Measurements from ENCODE around the gene NLRC3. TPM values are rescaled to one million over a fixed set of nuclear protein-coding genes. Genes with fewer than 3 reads are reported as not detected.
"Not testable (repeated sequence)": the region's sequence is repeated elsewhere in the genome, so short reads cannot be mapped to it uniquely, and the experiment has no call there.

NLRC3 gene
- 3.0 TPM for total RNA-seq

- DNase-seq (ENCODE audit: low spot score): no peak
Measured at GRCh38 chr16:3577302-3577752, at the start of gene NLRC3. TSS of gene NLRC3 (minus strand) at chr16:3577403. CDS start at chr16:3565036, 12,367 bp downstream.

DNA sequence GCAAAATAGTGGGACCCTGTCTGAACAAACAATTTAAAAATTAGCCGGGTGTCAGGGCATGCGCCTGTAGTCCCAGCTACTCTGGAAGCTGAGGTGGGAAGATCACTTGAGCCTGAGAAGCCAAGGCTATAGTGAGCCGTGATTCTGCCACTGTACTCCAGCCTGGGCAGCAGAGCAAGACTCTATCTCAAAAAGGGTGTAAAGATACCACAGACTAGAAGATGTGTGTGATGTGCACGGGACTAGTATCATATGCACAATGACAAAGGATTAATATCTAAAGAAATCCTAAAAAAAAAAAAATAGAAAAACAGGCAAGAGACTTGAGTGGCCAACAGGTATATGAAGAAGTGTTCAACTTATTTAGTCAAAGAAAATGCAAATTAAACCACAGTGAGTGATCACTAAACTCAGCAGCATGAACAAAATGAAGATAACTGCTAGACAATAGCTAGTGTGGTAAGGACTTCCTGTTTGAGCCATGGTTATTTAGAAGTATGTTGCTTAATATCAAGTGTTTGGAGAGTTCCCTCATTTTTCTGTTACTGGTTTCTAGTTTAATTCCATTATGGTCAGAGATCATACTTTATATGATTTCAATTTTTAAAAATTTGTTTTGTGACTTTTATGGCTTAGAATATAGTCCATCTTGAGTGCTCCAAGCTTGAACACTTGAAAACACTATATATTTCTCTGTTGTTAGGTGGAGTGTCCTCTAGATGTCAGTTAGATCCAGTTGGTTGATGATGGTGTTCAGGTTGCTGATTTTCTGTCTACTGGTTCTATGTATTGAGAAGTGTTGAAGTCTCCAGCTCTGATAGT is 48.9 kb upstream of the NLRC3 start:
- DNase-seq (ENCODE audit: low spot score): no peak

DNA sequence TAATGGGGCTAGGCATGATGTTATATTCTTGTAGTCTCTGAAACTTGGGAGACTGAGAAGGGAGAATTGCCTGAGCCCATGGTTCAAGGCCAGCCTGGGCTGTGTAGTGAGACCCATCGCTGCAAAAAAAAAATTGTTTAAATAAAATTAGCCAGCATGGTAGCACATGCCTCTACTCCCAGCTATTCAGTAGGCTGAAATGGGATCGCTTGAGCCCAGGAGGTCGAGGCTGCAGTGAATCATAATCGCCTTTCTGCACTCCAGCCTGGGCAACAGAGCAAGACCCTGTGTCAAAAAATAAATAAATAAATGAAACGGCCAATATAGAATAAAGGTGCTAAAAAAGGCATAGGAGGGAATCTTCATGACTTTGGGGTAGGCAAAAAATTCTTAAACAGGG is 48.1 kb upstream of the NLRC3 start:
- no peak for DNase-seq (ENCODE audit: low spot score)

DNA sequence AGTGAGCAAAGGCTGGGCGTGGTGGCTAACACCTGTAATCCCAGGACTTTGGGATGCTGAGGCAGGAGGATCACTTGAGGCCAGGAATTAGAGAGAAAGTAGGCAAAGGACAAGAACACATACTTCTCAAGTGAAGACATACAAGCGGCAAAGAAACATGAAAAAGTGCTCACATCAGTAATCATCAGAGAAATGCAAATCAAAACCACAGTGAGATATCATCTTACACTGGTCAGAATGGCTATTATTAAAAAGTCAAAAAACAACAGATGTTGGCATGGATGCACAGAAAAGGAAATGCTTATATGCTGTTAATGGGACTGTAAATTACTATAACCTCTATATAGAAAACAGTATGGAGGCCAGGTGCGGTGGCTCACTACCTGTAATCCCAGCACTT is 46.4 kb upstream of the NLRC3 start:
- no peak for DNase-seq (ENCODE audit: low spot score)

- DNase-seq (ENCODE audit: low spot score): peak; percentile 35
Measured at GRCh38 chr16:3618769-3619141, 41.6 kb upstream of the NLRC3 start.

DNA sequence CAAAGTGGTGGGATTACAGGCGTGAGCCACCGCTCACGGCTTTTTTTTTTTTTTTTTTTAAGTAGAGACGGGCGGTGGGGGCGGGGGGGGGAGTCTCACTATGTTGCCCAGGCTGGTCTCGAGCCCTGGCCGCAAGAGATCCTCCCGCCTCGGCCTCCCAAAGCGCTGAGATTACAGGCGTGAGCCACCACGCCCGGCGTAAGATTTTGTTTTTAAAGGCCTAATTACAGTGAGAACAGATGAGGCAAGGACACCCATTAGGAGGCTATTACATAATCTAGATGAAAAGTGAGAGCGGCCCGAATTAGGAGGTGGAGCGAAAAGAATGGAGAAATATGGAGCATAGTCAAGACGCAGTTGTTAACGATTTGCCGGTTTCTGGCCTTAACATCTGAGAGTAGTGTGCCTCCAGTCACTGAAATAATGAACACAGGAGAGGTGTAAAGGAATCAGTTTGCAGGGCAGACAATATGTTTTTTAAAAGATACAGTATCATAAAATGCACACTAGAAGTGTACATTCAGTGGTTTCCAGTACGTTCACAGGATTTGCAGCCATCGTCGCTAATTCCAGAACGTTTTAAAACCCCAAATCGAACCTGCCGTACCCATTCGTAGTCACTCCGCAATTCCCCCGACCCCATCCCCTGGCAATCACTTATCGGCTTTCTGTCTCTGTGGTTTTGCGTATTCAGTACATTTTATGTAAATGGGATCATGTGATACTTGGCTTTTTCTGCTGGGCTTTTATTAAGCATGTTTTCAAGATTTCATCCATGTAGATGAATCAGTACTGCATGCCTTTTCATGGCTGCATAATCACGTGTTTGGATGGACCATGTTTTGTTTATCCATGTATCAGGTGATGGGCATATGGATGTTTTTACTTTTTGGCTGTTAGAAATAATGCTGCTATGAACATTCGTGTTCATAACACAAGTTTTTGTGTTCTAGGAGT is 35.6 kb upstream of the NLRC3 start:
- peak; percentile 32 for DNase-seq (ENCODE audit: low spot score)

GRCh38 chr16:3611146-3611975 is 34.2 kb upstream of the NLRC3 start, which contains the start of gene SLX4:
TSS of gene SLX4 (minus strand) at chr16:3611606. CDS start at chr16:3608964, 2,642 bp downstream.
- DNase-seq (ENCODE audit: low spot score): peak; percentile 87

GRCh38 chr16:3610698-3611145 is 33.5 kb upstream of the NLRC3 start:
- no peak for DNase-seq (ENCODE audit: low spot score)

GRCh38 chr16:3609895-3610697 is 32.9 kb upstream of the NLRC3 start:
- no peak for DNase-seq (ENCODE audit: low spot score)

DNA sequence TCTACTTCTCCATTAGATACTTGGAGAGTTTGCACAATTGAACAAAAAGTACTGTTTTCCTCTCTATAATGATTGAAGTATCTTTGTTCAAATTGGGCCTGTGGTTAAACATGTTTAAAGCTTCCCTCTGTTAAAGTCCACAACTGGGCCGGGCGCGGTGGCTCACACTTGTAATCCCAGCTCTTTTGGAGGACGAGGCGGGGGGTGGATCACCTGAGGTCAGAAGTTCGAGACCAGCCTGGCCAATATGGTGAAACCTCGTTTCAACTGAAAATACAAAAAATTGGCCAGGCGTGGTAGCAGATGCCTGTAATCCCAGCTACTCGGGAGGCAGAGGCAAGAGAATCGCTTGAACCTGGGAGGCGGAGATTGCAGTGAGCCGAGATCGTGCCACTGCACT is 31.8 kb upstream of the NLRC3 start:
- DNase-seq (ENCODE audit: low spot score): not testable (repeated sequence)

DNA sequence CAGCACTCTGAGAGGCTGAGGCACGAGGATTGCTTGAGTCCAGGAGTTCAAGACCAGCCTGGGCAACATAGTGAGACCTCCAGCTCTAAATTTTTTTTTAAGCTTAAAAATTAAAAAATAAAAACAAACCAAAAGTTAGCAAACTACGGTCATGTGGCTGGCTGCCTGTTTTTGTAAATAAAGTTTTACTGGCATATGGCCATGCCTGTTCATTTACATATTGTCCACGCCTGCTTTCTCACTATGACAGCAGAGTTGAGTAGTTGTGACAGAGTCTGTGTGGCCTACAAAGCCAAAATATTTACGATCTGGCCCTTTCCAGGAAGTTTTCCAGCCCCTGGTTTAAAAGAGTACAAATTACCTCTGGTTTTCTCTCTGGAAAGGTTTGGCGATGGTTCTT is 30.9 kb upstream of the NLRC3 start:
- no peak for DNase-seq (ENCODE audit: low spot score)

DNA sequence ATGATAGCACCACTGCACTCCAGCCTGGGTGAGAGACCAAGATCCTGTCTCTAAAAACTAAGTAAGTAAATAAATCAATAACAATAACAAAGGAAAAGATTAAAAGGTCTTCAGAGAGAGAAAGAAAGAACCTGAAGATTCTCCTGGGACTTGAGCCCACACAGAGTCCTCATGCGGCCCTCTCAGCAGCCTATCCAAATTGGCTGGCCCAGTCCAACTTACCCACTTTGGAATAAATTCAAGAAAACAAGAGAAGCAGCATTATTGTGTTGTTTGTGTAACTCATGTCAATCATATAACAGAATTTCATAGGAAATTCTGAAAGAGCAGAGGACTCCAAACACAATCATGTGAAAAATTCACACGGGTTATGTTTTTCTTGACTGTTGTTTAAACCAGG is 30.4 kb upstream of the NLRC3 start:
- DNase-seq (ENCODE audit: low spot score): no peak

DNA sequence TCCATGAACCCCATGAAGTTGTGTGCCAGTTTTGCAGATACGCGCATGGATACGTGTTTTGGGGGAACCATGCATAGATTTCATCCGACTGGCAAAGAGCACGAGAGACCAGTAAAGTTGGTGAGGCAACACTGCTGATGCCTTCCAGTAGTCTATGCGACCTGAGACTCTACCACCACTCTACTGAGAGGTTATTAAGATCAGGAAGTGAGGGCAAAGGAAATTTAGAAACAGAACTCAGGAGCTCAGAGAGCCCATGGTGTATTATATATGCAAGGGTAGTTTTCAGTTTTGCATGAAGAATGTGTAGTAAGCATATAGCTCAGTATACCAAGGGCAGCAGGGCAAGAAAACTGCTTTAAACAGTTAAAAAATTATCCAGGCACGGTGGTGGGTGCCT is 30.0 kb upstream of the NLRC3 start:
- DNase-seq (ENCODE audit: low spot score): no peak

DNA sequence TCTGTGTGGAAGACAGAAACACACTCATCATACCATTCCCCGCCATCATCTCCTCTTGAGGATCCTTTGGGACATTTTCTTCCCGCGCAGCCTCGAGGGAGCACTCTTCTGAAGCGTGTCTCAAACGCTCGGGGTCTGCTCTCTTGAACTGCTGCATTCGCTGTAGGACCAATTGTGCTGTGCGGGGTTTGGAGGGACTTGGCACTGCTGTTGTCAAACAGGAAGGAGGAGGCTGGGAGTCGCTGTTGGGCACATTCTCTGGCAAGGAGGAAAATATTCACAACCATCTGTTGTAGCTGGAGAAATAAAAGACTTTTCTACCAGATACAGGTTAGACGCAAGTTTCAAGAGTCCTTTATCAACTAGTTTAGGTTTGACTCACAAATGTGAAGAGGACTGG is 29.2 kb upstream of the NLRC3 start:
- DNase-seq (ENCODE audit: low spot score): no peak

GRCh38 chr16:3602320-3602653 is 25.1 kb upstream of the NLRC3 start:
- no peak for DNase-seq (ENCODE audit: low spot score)

GRCh38 chr16:3601614-3602319 is 24.6 kb upstream of the NLRC3 start:
- no peak for DNase-seq (ENCODE audit: low spot score)

DNA sequence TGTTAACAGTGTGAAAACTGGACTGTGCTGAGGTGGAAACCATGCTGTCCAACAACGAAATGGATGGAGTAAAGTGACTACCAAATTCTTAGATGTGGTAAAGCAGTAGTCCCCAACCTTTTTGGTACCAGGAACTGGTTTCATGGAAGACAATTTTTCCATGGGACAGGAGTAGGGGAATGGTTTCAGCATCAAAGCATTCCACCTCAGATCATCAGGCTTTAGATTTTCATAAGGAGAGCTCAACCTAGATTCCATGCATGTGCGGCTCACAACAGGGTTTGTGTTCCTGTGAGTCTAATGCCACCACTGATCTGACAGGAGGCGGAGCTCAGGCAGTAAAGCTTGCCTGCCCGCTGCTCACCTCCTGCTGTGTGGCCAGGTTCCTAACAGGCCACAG is 22.7 kb upstream of the NLRC3 start:
- DNase-seq (ENCODE audit: low spot score): no peak

DNA sequence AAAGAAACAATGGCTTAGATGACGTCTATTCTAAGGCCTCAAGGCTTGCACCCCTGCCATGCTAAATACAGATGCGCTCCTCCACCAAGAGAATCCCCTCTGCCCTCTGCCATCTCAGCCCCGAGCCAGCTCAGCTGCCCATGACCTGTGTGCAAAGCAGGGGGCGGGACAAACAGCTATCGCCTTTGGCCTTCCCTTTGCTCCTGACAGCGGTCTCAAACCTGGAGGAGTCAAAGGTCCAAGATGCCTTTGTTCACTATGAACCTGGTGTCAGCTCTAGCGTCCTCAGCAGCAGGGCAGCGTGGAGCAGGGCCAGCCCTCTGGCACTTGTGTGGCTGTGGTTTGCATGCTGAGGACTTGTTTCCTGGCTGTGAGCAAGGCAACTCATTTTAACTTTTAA is 21.9 kb upstream of the NLRC3 start:
- DNase-seq (ENCODE audit: low spot score): no peak

- no peak for DNase-seq (ENCODE audit: low spot score)
Measured at GRCh38 chr16:3598236-3598635, 21.0 kb upstream of the NLRC3 start.

DNA sequence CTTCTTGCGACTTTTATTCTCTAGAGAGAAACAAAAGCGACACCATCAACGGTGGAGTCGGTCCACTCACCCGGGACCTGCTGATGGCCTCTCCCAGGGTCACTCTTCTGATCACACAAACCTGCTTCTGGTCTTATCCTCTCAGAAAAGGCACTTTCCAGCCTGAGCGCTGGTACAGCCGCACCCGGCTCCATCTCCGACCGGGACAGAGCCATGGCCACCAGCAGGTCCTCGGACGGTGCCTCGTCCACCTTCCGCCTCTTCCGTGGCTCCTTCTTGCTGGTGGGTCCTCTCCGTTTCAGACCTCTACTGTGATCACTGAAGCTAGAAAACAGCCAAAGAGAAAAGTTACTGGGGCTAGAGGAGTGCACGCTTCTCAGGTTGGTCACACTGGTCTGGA is 20.5 kb upstream of the NLRC3 start:
- DNase-seq (ENCODE audit: low spot score): no peak
